HEK293 (cell line): ENCODE data around the gene CNPY4.

Experiments used
- CTCF ChIP-seq: fragments of 450-650 bp; formaldehyde crosslinking; IDR thresholded peaks from 2 replicates; pipeline ENCODE4 v1.5.1; 2016; ENCODE audit warnings: missing biosample characterization, missing genetic modification characterization
- PBX3 ChIP-seq: sonication (generic); formaldehyde crosslinking; IDR thresholded peaks from 2 replicates; pipeline ENCODE4 v1.8.1; 2022; ENCODE audit warnings: mild to moderate bottlenecking, moderate library complexity, missing genetic modification reagents
- TRIM28 ChIP-seq: IDR thresholded peaks from 2 replicates; pipeline ENCODE4 v1.6.1; 2011; ENCODE audit warnings: low read length, control low read depth, borderline replicate concordance
- ZNF24 ChIP-seq: fragments of 450-650 bp; formaldehyde crosslinking; IDR thresholded peaks from 2 replicates; pipeline ENCODE4 v1.5.1; 2016; ENCODE audit warnings: missing biosample characterization, missing genetic modification characterization
- ZNF302 ChIP-seq: fragments of 450-650 bp; formaldehyde crosslinking; IDR thresholded peaks from 2 replicates; pipeline ENCODE4 v1.5.1; 2016; ENCODE audit warnings: missing biosample characterization, missing genetic modification characterization, low read depth
- ZNF362 ChIP-seq: fragments of 450-650 bp; formaldehyde crosslinking; IDR thresholded peaks from 2 replicates; pipeline ENCODE4 v1.5.1; 2016; ENCODE audit warnings: missing biosample characterization, missing genetic modification characterization
- ZNF423 ChIP-seq: fragments of 450-650 bp; formaldehyde crosslinking; IDR thresholded peaks from 2 replicates; pipeline ENCODE4 v1.5.1; 2016; ENCODE audit warnings: missing biosample characterization, missing genetic modification characterization
- ZNF555 ChIP-seq: fragments of 450-650 bp; formaldehyde crosslinking; conservative IDR thresholded peaks from 2 replicates; pipeline ENCODE4 v1.5.1; 2017; ENCODE audit warnings: missing biosample characterization, mild to moderate bottlenecking, missing genetic modification characterization, inconsistent platforms
- TF ChIP-seq, protein P1 (sequence below): fragments of 450-650 bp; formaldehyde crosslinking; IDR thresholded peaks from 2 replicates; pipeline ENCODE4 v1.5.1; 2016; ENCODE audit warnings: missing biosample characterization, missing genetic modification characterization

- TF ChIP-seq CTCF (tag by site-specific recombination) (no peak), ZNF24 (tag by site-specific recombination) (no peak), ZNF302 (tag by site-specific recombination) (no peak), TRIM28 (no peak), ZNF423 (tag by site-specific recombination) (no peak), PBX3 (CRISPR knock-in tag) (no peak), ZNF362 (no peak), ZNF555 (no peak)
- TF ChIP-seq, protein P1, sequence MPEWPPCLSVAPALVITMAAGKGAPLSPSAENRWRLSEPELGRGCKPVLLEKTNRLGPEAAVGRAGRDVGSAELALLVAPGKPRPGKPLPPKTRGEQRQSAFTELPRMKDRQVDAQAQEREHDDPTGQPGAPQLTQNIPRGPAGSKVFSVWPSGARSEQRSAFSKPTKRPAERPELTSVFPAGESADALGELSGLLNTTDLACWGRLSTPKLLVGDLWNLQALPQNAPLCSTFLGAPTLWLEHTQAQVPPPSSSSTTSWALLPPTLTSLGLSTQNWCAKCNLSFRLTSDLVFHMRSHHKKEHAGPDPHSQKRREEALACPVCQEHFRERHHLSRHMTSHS (tag by site-specific recombination), result no peak
These were observed 23.7 kb upstream of the CNPY4 start for GRCh38 chr7:100095704-100096103.
